GM10266 (cell line): ENCODE results near the gene SLC1A4.

ENCODE experiments used
- DNase-seq: peaks from one replicate; pipeline ENCODE4 v3.0.0; 2012; ENCODE audit errors: extremely low spot score
- TF ChIP-seq, protein P1 (sequence below): IDR thresholded peaks from 2 replicates; pipeline ENCODE4 v1.5.1; 2012; ENCODE audit warnings: mild to moderate bottlenecking, low read depth; ENCODE audit not compliant: control insufficient read depth, insufficient read depth; ENCODE audit errors: missing control alignments

Gene SLC1A4

DNA sequence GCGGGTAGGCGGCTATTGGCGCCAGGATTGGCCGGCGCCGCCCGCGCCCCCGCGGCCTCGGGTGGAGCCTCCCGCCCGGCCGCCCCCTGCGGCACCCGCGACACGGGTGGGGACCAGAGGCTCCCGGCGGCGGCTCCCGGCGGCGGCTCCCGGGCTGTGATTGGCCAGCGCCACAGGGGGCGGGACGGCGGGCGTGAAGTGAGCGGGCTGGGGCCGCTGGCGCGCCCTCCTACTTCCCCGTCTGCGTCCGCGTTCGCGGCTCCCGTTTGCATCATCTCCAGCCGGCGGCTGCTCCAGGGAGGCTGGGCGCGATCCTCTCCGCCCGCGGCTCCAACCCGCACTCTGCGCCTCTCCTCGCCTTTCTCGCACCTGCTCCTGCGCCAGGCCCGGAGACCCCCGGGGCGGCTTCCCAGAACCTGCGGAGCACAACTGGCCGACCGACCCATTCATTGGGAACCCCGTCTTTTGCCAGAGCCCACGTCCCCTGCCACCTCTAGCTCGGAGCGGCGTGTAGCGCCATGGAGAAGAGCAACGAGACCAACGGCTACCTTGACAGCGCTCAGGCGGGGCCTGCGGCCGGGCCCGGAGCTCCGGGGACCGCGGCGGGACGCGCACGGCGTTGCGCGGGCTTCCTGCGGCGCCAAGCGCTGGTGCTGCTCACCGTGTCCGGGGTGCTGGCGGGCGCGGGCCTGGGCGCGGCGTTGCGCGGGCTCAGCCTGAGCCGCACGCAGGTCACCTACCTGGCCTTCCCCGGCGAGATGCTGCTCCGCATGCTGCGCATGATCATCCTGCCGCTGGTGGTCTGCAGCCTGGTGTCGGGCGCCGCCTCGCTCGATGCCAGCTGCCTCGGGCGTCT lies at the start of gene SLC1A4:
SLC1A4 (plus strand) TSS at position 274 of the 856 bp plus-strand sequence; CDS start at position 519, 245 bp downstream.
- peak; percentile 97 for DNase-seq
- TF ChIP-seq, protein P1, sequence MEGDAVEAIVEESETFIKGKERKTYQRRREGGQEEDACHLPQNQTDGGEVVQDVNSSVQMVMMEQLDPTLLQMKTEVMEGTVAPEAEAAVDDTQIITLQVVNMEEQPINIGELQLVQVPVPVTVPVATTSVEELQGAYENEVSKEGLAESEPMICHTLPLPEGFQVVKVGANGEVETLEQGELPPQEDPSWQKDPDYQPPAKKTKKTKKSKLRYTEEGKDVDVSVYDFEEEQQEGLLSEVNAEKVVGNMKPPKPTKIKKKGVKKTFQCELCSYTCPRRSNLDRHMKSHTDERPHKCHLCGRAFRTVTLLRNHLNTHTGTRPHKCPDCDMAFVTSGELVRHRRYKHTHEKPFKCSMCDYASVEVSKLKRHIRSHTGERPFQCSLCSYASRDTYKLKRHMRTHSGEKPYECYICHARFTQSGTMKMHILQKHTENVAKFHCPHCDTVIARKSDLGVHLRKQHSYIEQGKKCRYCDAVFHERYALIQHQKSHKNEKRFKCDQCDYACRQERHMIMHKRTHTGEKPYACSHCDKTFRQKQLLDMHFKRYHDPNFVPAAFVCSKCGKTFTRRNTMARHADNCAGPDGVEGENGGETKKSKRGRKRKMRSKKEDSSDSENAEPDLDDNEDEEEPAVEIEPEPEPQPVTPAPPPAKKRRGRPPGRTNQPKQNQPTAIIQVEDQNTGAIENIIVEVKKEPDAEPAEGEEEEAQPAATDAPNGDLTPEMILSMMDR = no peak

DNA sequence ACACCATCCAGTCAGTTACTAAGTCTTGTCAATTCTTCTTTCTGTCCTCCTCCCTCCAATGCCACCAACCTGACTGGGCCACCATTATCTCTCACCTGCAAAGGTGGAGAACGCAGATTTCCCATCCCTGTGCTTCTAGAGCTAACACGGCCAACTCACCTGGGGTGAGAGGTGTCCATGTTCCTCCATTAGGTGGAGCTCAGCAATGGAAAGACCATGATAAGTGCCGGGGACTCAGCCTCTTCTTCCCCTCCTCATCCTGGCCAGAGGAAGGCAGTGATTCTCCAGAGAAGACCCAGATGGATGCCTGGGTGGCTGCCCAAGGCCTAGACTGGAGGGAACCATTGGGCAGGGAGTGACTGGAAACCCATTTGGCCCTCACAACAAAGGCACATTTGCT lies 48.1 kb upstream of the SLC1A4 start:
- TF ChIP-seq, protein P1 = no peak
- no peak for DNase-seq

DNA sequence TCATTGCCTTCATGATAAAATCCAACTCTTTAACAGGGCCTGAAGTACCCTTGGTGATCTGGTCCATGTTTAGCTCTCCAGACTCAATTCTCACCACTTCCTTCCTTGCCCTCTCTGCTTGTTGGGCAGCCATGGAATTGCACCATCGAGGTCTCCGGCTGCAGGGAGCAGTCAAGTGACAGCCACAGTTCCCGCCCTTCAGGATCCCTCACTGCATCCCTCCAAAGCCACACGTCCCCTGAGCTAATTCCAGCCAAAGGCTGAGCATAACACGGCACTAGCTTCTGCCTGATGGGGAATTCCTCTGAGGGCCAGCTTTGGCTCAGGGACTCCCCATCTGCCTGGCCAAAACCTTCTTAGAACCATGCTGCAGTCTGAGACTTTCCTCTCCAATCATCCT lies 47.4 kb upstream of the SLC1A4 start:
- no peak for DNase-seq

DNA sequence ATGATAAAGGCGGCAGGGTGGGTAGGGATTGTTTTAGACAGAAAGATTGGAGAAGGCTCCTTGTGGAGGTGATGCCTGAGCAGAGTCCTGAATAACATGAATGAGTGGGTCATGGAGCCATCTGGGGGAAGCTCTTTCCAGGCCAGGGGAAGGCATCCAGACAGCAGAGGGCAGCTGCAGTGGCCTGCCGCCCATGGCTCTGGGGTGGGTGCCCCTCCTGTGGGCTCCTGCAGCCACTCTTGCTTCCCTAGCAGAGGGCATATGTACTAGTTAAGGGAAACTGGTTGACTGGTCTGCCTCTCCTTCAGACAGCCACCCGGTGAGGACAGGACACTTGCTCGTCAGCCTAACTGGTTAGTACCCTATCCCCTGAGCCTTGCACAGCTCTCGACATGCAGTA lies 46.5 kb upstream of the SLC1A4 start:
- TF ChIP-seq, protein P1 = no peak
- DNase-seq = no peak

More for the DNA sequence above, 47.4 kb upstream of the SLC1A4 start:
- TF ChIP-seq, protein P1 = no peak

DNA sequence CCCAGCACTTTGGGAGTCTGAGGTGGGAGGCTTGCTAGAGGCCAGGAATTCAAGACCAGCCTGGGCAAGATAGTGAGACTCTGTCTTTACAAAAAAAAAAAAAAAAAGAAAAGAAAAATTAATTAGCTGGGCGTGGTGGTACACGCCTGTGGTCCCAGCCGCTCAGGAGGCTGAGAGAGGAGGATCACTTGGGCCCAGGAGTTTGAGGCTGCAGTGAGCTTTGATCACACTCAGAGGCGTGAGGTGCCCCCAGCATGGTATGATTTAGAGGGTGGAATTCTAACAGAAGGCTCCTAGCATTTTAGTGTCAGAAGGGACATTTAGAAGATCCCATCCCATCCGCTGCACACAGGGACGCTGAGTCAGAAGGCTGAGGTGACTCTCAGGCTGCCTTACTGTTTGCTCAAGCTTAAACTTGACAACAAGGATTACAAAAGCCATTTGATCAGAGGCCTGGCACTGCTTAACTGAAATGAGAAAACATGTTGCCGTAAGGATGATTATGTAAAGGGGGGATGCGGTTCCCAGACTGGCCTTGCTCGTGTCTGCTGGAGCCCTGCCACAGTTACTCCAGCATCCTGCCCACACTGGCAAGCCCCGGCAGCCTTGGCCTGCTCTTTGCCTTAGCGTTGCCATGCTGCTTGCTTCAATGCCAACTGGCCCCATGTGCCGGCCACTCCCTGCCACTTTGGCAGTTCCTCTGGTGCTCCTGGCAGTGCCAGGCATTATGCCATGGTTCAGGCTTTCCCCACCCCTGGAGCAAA lies 45.6 kb upstream of the SLC1A4 start:
- TF ChIP-seq, protein P1 = no peak

DNA sequence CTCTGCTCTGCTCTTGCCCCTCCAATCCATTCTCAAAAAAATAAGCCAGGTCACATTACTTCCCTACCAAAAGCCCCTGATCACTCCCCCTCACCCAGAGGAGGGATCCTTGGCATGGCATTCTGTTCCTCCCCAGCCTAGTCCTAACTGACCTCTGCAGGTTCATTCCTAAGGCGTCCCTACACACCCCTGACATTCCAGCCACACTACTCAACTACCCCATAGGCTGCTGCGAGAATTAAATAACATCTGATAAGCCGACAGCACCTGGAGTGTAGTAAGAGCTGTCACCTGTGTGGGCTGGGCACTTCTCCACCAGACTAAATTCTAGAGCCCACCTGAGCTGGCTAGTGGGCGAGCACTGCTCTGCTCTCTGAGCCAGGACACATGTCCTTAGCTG lies 44.7 kb upstream of the SLC1A4 start:
- DNase-seq = no peak
- TF ChIP-seq, protein P1 = no peak

More for the DNA sequence above, 45.6 kb upstream of the SLC1A4 start:
- DNase-seq = no peak
